Left renal cortex interstitium (tissue), 4 donors: ENCODE results near the gene MED13L. TPM values are rescaled to one million over a fixed set of nuclear protein-coding genes. Genes with fewer than 3 reads are reported as not detected.
"Not testable (repeated sequence)": the region's sequence is repeated elsewhere in the genome, so short reads cannot be mapped to it uniquely, and the experiment has no call there.

ENCODE experiments used
- DNase-seq, 4 donors: peaks; one replicate each; pipeline ENCODE4 v3.0.0-alpha.2; 2013; ENCODE audit warnings: low read depth in 4 of 4, low spot score in 2 of 4, missing footprints in 1 of 4
- polyA plus RNA-seq, 4 donors: library from polyadenylated mRNA; unstranded; fragments of 120-200 nt; gene quantifications; one replicate each; pipeline ENCODE4 v1.2.1, GENCODE V29; 2013; ENCODE audit not compliant: insufficient read length in 4 of 4

Gene MED13L
- polyA plus RNA-seq, 4 donors, result 66.8 to 88.0 (median 75.5) TPM

GRCh38 chr12:116037941-116038837 is 239.3 kb downstream of the MED13L start:
- no peak for DNase-seq

DNA sequence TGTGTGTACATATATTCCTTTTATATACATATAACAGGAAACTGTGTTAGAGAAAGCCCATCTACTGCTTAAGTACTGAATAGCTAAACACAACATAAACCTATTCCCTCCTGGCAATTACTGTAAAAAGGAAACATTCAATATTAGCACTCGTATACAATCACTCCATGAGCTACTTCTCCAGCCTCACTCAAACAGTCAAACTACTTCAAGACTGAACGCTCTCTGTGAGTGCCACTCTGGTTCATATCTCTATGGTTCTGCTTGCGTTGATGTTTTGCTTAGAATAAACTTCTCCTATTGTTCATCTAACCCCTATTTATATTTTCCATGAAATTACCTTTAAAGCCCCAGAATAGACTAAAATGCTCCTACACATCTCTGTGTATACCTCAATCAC is 243.7 kb downstream of the MED13L start:
- DNase-seq, result no peak

DNA sequence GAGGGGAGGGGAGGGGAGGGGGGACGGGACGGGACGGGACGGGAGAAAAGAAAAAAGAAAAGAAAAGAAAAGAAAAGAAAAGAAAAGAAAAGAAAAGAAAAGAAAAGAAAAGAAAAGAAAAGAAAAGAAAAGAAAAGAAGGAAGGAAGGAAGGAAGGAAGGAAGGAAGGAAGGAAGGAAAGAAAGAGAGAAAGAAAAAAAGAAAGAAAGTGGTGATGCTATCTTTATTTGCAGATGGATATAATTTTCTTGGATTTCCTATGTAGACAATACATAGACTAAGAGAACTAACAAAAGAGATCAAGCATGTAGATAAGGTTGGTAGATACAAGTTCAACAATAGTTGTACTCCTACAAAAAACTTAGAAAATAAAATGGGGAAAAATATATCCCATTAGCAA is 245.9 kb downstream of the MED13L start:
- not testable (repeated sequence) for DNase-seq

DNA sequence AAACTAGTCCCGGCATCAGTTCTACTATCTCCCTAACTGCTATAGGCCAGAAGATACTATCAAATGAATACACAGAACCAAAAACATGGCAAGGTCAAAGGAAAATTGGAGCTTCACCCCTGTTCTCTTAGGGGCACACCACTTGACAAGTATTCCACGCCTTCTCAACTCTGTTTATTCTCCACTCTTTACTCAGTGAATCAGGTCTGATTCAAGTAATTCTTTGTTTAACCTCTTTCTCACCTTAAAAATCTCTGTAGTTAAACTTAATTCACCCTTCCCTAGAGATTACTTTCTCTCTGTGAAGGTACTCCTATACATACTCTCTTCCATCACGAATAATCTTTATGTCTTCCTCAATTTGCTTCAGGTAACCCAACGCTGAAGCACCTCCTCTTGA is 248.9 kb downstream of the MED13L start:
- DNase-seq, result no peak

DNA sequence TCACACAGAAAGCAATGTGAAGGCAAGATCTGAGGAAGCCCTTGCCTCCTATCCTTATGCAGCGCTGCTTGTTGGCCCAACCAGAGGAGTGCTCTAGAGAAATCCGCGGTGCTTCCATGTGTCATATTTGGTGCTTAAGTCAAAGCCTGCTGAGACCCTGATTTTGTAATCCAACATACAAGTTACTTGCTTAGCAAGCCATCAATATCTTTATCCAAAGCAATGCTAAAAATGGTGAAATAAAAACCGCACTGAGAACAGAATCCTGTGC is 250.0 kb downstream of the MED13L start:
- no peak for DNase-seq

GRCh38 chr12:116026768-116027550 is 250.5 kb downstream of the MED13L start:
- no peak for DNase-seq

GRCh38 chr12:116026346-116026745 is 251.1 kb downstream of the MED13L start:
- no peak for DNase-seq

DNA sequence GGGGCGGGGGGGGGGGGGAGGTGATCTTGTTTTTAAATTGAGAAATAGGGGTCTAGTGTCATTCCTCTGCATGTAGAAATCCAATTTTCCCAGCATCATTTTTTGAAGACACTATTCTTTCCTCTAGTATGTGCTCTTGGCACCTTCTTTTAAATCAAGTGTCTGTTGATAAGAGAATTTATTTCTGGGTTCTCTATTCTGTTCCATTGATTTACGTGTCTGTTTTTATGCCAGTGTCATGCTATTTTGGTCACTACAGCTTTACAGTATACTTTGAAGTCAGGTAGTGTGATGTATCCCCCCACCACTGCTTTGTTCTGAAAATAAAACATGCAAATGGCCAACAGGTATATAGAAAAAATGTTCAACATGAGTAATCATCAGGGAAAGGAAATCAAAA is 252.7 kb downstream of the MED13L start:
- no peak for DNase-seq

GRCh38 chr12:116019415-116019814 is 258.1 kb downstream of the MED13L start:
- DNase-seq, result no peak

DNA sequence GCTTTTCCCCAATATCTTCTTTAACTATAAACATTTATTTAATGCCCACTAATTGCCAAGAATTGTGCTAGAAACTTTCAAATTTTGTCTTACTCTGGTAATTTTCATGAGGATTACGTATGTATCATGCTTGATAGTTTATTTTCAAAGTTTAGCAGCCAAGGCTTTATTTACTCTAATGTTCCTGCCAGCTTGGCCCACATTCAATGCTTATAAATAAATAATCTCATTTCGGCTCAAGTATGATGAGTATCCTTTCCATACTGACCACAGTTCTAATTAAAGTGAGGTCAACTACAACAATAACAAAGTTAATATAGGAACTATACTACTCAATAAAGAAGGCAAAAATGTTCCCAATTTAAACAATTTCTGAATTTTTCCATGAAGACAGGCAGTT is 259.2 kb downstream of the MED13L start:
- no peak for DNase-seq

DNA sequence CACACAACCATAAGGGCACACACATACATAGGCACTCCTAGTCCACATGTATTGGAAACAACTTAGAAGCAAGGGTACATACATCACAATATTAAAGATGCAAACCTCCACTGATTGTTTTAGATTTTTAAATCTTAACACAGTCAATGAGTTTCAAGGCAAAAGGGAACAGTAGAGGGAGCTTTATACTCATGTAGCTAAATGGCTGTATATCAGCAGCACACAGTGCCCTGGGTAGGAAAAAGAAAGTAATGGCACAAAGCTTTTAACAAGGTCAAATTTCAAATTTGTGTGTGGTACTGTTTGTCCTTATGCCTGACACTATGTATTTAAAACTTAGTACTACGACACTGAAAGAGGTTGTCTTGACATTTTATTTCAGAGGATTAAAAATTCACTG is 262.0 kb downstream of the MED13L start:
- DNase-seq, result no peak

GRCh38 chr12:116012757-116013156 is 264.7 kb downstream of the MED13L start:
- no peak for DNase-seq

DNA sequence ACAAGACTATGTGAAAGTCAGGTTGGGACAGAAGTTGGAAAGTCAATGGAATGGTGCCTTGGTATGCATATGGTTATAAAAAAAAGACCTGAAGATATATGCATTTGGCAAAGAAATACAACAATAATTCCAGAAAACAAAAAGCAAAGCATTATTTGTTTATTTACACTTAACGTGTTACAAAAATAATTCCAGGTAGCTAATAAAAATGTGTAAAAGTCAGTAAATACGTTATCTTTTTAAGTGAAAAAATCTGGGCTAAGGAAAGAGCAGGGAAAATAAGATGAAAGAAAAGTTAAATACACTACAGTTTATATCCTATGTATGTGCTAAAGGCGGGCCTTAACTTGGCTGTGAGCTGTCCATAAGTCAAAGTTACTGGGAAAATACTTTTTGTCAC is 266.3 kb downstream of the MED13L start:
- DNase-seq, result no peak

DNA sequence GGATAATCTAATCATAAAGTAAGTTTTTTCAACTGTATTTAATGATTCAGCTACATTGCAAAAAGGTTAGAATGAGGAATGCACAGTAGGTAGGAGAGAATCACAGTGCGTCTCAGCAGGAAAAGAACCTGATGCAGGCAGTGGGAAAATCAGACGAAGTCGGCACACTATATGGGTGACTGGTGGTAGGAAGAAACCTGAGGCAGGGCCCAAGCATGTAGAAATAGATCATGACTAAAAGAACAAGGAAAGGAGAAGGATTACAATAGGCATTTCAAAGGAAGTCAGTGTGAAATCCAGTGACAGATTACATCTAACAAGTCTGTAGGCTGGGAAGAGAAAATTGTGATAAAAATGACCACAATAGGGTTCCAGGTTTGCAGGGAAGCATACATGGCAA is 267.0 kb downstream of the MED13L start:
- DNase-seq, result no peak

GRCh38 chr12:116009805-116010204 is 267.7 kb downstream of the MED13L start:
- DNase-seq, result no peak

GRCh38 chr12:116006141-116006540 is 271.4 kb downstream of the MED13L start:
- DNase-seq, result no peak

DNA sequence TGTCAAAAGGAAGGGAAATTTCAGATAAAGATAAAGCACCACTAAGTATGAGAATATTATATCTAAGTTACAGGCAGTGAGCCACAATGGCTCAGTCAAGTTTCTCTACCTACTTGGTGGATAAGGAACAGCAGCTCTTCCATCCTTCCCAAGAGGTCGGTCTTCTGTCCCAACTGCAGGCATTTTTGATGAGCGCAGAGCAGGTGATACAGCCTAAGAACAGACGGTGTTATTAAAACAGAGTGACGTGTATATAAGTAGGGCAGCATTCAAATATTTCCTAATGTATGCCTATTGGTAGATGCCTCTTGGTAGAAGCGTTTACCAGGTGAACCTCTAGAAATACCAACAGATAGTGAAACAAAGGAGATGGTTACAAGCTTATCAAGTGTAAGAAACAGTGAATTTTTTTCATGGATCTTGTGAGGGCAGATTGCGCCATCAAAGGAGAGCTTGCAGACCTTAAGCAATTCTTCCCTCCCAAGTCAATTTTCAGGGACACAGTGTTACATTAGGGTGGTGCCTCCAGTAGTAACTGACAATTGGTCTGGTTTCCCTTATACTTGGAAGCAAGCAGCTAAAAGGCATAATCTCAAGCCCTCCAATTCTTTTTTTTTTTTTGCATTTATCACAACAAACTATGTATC is 274.5 kb downstream of the MED13L start:
- no peak for DNase-seq

- DNase-seq, result no peak
Measured at GRCh38 chr12:116000252-116000651, 277.2 kb downstream of the MED13L start.

DNA sequence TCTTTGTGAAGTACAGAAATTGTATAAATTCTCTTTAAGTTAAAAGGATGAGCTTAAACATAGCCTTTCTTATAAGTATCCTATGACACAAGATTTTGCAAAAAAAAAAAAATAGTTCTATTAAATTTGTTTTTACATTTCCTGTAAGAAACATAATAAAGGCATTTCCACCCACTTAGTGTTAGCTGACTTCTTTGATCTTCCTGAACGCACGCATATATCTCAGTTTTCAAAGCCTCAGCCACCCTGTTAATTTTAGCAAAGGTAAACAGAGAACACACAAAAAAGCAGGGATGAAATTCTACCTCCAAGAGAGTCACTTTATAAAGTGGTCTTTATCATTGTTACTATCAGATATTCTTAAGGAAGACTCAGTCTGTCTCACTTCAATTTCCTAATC is 277.9 kb downstream of the MED13L start:
- no peak for DNase-seq

DNA sequence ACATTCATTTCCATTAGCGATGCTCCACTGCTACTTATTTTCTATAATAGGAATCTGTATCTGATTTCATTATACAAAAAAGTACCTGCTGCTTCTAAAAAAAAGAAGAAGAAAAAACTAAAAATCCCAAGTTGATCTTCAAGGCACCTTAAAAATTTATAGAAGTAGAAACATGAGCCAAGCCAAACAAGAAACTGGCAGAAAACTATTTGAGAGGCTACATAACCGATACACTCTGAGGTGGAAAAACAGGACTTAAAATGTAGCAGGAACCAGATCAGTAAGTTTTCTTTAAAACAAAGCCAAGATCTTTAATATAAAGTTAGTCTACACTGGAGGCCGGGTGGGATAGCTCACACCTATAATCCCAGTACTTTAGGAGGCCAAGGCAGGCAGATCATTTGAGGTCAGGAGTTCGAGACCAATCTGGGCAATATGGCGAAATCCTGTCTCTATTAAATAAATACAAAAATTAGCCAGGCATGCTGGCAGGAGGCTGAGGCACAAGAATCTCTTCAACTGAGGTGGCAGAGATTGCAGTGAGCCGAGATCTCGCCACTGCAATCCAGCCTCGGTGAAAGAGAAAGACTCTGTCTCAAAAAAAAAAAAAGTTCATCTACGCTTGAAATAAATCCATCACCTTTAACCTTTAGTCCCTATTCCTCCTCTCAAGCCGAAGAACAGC is 278.6 kb downstream of the MED13L start:
- no peak for DNase-seq

GRCh38 chr12:115998119-115998633 is 279.3 kb downstream of the MED13L start:
- DNase-seq, result peak in 3 of 4 donors; percentile 38 to 43 (median 40)
